ENCODE measurements around the gene PTGES2.

DNA sequence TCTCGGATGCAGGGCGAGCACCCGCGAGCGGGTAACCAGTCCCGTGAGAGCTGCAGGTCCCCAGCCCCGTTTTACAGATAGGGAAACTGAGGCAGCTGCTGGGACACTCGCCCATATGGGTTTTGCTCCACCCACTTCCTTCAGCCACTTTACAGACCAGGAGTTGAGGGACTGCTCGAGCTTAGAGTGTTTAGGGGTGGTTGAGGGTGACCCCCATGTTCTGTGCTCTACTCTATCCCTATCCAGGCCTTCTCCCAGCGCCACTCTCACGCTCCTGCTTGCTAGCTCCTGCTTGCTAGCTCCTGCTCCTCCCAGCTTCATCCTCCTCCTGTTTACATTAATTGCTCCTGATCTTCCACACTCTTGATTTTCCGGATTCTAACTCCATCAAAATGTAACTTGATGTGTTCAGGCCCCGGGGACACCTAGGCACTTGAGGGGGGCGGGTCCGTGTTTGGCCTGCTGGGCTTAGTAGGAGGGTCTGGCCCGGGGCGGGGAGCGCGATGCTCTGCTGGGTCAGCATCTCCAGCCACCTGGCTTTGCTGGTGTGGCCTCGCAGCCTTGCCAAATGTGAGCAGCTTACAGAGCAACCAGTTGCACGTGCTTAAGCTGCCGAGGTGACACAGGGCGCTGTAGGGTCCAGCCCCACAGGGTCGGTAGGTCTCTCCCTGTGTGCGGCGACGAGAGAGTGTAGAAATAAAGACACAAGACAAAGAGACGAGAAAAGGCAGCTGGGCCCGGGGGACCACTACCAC, 1.5 kb upstream of the PTGES2 start:
- TF ChIP-seq, protein P1, sequence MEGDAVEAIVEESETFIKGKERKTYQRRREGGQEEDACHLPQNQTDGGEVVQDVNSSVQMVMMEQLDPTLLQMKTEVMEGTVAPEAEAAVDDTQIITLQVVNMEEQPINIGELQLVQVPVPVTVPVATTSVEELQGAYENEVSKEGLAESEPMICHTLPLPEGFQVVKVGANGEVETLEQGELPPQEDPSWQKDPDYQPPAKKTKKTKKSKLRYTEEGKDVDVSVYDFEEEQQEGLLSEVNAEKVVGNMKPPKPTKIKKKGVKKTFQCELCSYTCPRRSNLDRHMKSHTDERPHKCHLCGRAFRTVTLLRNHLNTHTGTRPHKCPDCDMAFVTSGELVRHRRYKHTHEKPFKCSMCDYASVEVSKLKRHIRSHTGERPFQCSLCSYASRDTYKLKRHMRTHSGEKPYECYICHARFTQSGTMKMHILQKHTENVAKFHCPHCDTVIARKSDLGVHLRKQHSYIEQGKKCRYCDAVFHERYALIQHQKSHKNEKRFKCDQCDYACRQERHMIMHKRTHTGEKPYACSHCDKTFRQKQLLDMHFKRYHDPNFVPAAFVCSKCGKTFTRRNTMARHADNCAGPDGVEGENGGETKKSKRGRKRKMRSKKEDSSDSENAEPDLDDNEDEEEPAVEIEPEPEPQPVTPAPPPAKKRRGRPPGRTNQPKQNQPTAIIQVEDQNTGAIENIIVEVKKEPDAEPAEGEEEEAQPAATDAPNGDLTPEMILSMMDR (IDR thresholded peaks at IDR 0.05): no peak
- no peak for TF ChIP-seq POLR2A (IDR thresholded peaks at IDR 0.05)

Measured in upper lobe of left lung (tissue), 4 donors.